Trophoblast cell (in vitro differentiated cells and primary cell): ENCODE data around the gene XAB2.

Experiments used
- DNase-seq, 2 donors: peaks; one replicate each; pipeline ENCODE4 v3.0.0-alpha.2; 2016
- H2AFZ ChIP-seq: 2 replicates; pipeline ENCODE4 v1.6.1; 2013; ENCODE audit warnings: low read length, moderate library complexity, mild to moderate bottlenecking; ENCODE audit not compliant: insufficient read depth, poor library complexity
- H2AK5ac ChIP-seq: 2 replicates; pipeline ENCODE4 v1.6.1; 2013; ENCODE audit warnings: mild to moderate bottlenecking, low read length
- H2BK120ac ChIP-seq: 2 replicates; pipeline ENCODE4 v1.6.1; 2013; ENCODE audit warnings: low read length, mild to moderate bottlenecking, moderate library complexity; ENCODE audit not compliant: insufficient read depth, poor library complexity
- H2BK12ac ChIP-seq: 2 replicates; pipeline ENCODE4 v1.6.1; 2013; ENCODE audit warnings: mild to moderate bottlenecking, low read length, moderate library complexity
- H2BK5ac ChIP-seq: 2 replicates; pipeline ENCODE4 v1.6.1; 2013; ENCODE audit warnings: low read length, low read depth, moderate library complexity, mild to moderate bottlenecking; ENCODE audit not compliant: poor library complexity
- H3K14ac ChIP-seq: 2 replicates; pipeline ENCODE4 v1.6.1; 2013; ENCODE audit warnings: mild to moderate bottlenecking, low read length
- H3K18ac ChIP-seq: 2 replicates; pipeline ENCODE4 v1.6.1; 2013; ENCODE audit warnings: mild to moderate bottlenecking, low read length
- H3K23ac ChIP-seq: 2 replicates; pipeline ENCODE4 v1.6.1; 2013; ENCODE audit warnings: low read length
- H3K27ac ChIP-seq: 2 replicates; pipeline ENCODE4 v1.5.1; 2013; ENCODE audit warnings: low read depth, mild to moderate bottlenecking, inconsistent platforms, low read length, moderate library complexity
- H3K27me3 ChIP-seq: 2 replicates; pipeline ENCODE4 v1.6.1; 2013; ENCODE audit warnings: inconsistent platforms, mild to moderate bottlenecking, low read length, moderate library complexity; ENCODE audit not compliant: insufficient read depth
- H3K36me3 ChIP-seq, 2 experiments: 1 replicate in 1 of 2; 2 replicates in 1 of 2; pipeline ENCODE4 v1.6.1; 2013; ENCODE audit warnings: low read length in 2 of 2, mild to moderate bottlenecking in 2 of 2, moderate library complexity in 1 of 2; ENCODE audit not compliant: insufficient read depth in 2 of 2, control insufficient read depth in 1 of 2
- H3K4ac ChIP-seq: 2 replicates; pipeline ENCODE4 v1.6.1; 2013; ENCODE audit warnings: low read depth, mild to moderate bottlenecking, low read length, moderate library complexity
- H3K4me1 ChIP-seq, 2 experiments: 1 replicate in 1 of 2; 2 replicates in 1 of 2; pipeline ENCODE4 v1.6.1; 2013; ENCODE audit warnings: low read length in 2 of 2, mild to moderate bottlenecking in 2 of 2, moderate library complexity in 1 of 2; ENCODE audit not compliant: insufficient read depth in 2 of 2, control insufficient read depth in 1 of 2
- H3K4me2 ChIP-seq: 2 replicates; pipeline ENCODE4 v1.6.1; 2013; ENCODE audit warnings: inconsistent platforms, mild to moderate bottlenecking, low read length, moderate library complexity
- H3K4me3 ChIP-seq: 2 replicates; pipeline ENCODE4 v1.5.1; 2013; ENCODE audit warnings: mild to moderate bottlenecking, low read depth, low read length, inconsistent platforms
- H3K79me1 ChIP-seq: one replicate; pipeline ENCODE4 v1.6.1; 2013; ENCODE audit warnings: low read length
- H3K79me2 ChIP-seq: 2 replicates; pipeline ENCODE4 v1.6.1; 2013; ENCODE audit warnings: low read length, mild to moderate bottlenecking; ENCODE audit not compliant: control insufficient read depth, insufficient read depth, poor library complexity
- H3K9ac ChIP-seq: 2 replicates; pipeline ENCODE4 v1.6.1; 2013; ENCODE audit warnings: mild to moderate bottlenecking, low read length
- H3K9me3 ChIP-seq: 2 replicates; pipeline ENCODE4 v1.6.1; 2013; ENCODE audit warnings: low read depth, mild to moderate bottlenecking, control low read depth, inconsistent platforms, low read length; ENCODE audit not compliant: insufficient read depth
- H4K12ac ChIP-seq: 2 replicates; pipeline ENCODE4 v1.6.1; 2013; ENCODE audit warnings: low read depth, mild to moderate bottlenecking, low read length, moderate library complexity
- H4K8ac ChIP-seq: 2 replicates; pipeline ENCODE4 v1.6.1; 2013; ENCODE audit warnings: low read depth, mild to moderate bottlenecking, low read length, moderate library complexity
- H4K91ac ChIP-seq: one replicate; pipeline ENCODE4 v1.6.1; 2013; ENCODE audit warnings: low read depth, mild to moderate bottlenecking, low read length, moderate library complexity
- WGBS: extraction: QIAGEN DNeasy Blood & Tissue Kit; methylation state at CpG from one replicate; pipeline ENCODE4 v1.1.7; 2013; ENCODE audit warnings: missing lambda C conversion rate; ENCODE audit not compliant: insufficient read length, insufficient coverage; ENCODE audit errors: extremely low coverage; 5-methylcytosine and 5-hydroxymethylcytosine counted together

The XAB2 gene

GRCh38 chr19:7623725-7624603 lies 5.4 kb downstream of the XAB2 start:
- H3K79me2 ChIP-seq: peaks cover 9% of the 10 kb centered on the region
- H3K4me2 ChIP-seq: no peak overlapping the region
- no peak overlapping the region for H2BK5ac ChIP-seq
- no peak overlapping the region for H4K8ac ChIP-seq
- no peak overlapping the region for H2BK120ac ChIP-seq
- no peak overlapping the region for H2AFZ ChIP-seq
- no peak overlapping the region for H4K12ac ChIP-seq
- H3K27ac ChIP-seq: no peak overlapping the region
- no peak overlapping the region for H3K4ac ChIP-seq
- no peak overlapping the region for H2AK5ac ChIP-seq
- H3K9ac ChIP-seq: no peak overlapping the region
- no peak overlapping the region for H3K14ac ChIP-seq
- H3K23ac ChIP-seq: no peak overlapping the region
- H3K18ac ChIP-seq: no peak overlapping the region
- peaks cover 13 to 14% of the 10 kb centered on the region in 2 experiments for H3K4me1 ChIP-seq
- H3K4me3 ChIP-seq: no peak overlapping the region
- H3K79me1 ChIP-seq: peaks cover 1% of the 10 kb centered on the region
- no peak overlapping the region for H2BK12ac ChIP-seq
- H3K9me3 ChIP-seq: peaks cover 2% of the 10 kb centered on the region
- peaks cover 77 to 78% of the 10 kb centered on the region in 2 experiments for H3K36me3 ChIP-seq
- no peak for DNase-seq
- no CpG with 5 or more reads among the region's 39 CpGs for WGBS
- no peaks in the 10 kb centered on the region for H3K27me3 ChIP-seq
- no peak overlapping the region for H4K91ac ChIP-seq

- Histone ChIP-seq H3K27ac (no peak overlapping the region), H3K14ac (no peak overlapping the region), H3K18ac (no peak overlapping the region), H2AFZ (no peak overlapping the region), H3K79me1 (peaks cover 2% of the 10 kb centered on the region), H3K4ac (no peak overlapping the region), H3K36me3 (peaks cover 85 to 87% of the 10 kb centered on the region in 2 experiments), H3K9me3 (peaks cover 2% of the 10 kb centered on the region), H2BK12ac (no peak overlapping the region), H3K9ac (no peak overlapping the region), H3K79me2 (peaks cover 2% of the 10 kb centered on the region), H3K4me3 (no peak overlapping the region), H3K23ac (no peak overlapping the region), H2BK5ac (no peak overlapping the region), H2AK5ac (no peak overlapping the region), H3K27me3 (no peaks in the 10 kb centered on the region), H2BK120ac (no peak overlapping the region), H3K4me2 (no peak overlapping the region), H4K8ac (no peak overlapping the region), H4K12ac (no peak overlapping the region), H4K91ac (no peak overlapping the region), H3K4me1 (peaks cover 11 to 12% of the 10 kb centered on the region in 2 experiments)
- DNase-seq: no peak
- WGBS: no CpG with 5 or more reads among the region's 16 CpGs
These were observed 6.2 kb downstream of the XAB2 start for GRCh38 chr19:7622933-7623685.

GRCh38 chr19:7620442-7621412 lies 8.6 kb downstream of the XAB2 start:
- DNase-seq: no peak
- no peak overlapping the region for H4K8ac ChIP-seq
- H2BK120ac ChIP-seq: no peak overlapping the region
- H3K4me3 ChIP-seq: no peak overlapping the region
- H3K23ac ChIP-seq: no peak overlapping the region
- WGBS: no CpG with 5 or more reads among the region's 57 CpGs
- H2AK5ac ChIP-seq: no peak overlapping the region
- no peak overlapping the region for H3K4me2 ChIP-seq
- peaks cover 5% of the 10 kb centered on the region for H3K9me3 ChIP-seq
- H3K36me3 ChIP-seq: peaks cover 82 to 85% of the 10 kb centered on the region in 2 experiments
- H4K12ac ChIP-seq: no peak overlapping the region
- H3K79me2 ChIP-seq: no peaks in the 10 kb centered on the region
- H3K14ac ChIP-seq: no peak overlapping the region
- H3K27me3 ChIP-seq: no peaks in the 10 kb centered on the region
- no peak overlapping the region for H3K27ac ChIP-seq
- peaks cover 11 to 12% of the 10 kb centered on the region in 2 experiments for H3K4me1 ChIP-seq
- no peak overlapping the region for H4K91ac ChIP-seq
- no peak overlapping the region for H2BK5ac ChIP-seq
- no peak overlapping the region for H2AFZ ChIP-seq
- no peak overlapping the region for H2BK12ac ChIP-seq
- H3K79me1 ChIP-seq: peaks cover 2% of the 10 kb centered on the region
- no peak overlapping the region for H3K18ac ChIP-seq
- no peak overlapping the region for H3K9ac ChIP-seq
- no peak overlapping the region for H3K4ac ChIP-seq
